ENCODE results near the gene HNRNPUL1.
A peak's percentile ranks its signal among the peaks of the same experiment; 100 is the strongest.

The HNRNPUL1 gene

DNA sequence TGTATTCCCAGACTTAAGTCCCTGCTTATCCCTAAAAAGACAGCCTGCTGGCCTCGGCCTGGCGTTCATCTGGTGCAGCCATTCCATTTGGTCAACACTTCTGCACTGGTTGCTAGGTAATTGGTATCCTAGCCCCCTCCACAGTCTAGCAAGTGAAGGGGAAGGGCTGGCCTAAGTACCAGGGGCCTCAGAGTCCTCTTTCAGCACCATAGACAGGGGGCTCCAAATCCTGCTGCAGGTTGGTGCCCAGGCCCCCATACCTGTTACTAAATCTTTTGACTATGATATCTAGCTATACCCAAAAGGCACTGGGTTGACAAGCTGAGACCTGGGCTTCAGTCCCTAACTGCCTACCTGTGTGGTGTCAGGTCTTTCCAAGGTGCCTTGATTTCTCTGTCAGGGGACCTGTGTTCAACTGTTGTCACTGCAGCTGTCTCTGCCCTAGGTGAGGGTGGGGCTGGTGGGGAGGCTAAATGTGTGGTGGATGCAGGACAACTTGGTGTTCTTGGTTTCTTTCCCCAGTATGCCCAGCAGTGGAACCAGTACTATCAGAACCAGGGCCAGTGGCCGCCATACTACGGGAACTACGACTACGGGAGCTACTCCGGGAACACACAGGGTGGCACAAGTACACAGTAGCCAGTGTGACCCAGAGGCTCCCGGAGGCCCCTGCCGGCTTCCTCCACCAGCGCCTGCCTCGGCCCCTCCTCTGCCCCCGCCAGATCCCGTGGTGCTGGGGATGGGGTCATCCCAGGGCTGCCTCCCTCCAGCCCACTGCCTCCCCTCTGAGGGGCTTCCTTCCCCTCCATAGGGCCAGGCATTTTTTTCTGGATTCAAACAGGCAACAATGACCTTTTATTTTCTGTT lies 42.0 kb downstream of the HNRNPUL1 start:
- Histone ChIP-seq H3K4me2 (ENCODE audit: low read length) (no peak overlapping the region), H3K27me3 (ENCODE audit: control insufficient read depth, insufficient read depth, low read length) (no peaks in the 10 kb centered on the region), H3K4me3 (ENCODE audit: low read depth, low read length) (no peak overlapping the region), H3K79me2 (peaks cover 6% of the 10 kb centered on the region), H3K4me1 (peaks cover 8% of the 10 kb centered on the region), H3K27ac (no peak overlapping the region), H2AFZ (no peak overlapping the region), H3K36me3 (ENCODE audit: control insufficient read depth, insufficient read depth, low read length) (no peaks in the 10 kb centered on the region), H3K9ac (no peak overlapping the region), H3K9me3 (ENCODE audit: control insufficient read depth, low read length) (no peaks in the 10 kb centered on the region)
- TF ChIP-seq, protein P1, sequence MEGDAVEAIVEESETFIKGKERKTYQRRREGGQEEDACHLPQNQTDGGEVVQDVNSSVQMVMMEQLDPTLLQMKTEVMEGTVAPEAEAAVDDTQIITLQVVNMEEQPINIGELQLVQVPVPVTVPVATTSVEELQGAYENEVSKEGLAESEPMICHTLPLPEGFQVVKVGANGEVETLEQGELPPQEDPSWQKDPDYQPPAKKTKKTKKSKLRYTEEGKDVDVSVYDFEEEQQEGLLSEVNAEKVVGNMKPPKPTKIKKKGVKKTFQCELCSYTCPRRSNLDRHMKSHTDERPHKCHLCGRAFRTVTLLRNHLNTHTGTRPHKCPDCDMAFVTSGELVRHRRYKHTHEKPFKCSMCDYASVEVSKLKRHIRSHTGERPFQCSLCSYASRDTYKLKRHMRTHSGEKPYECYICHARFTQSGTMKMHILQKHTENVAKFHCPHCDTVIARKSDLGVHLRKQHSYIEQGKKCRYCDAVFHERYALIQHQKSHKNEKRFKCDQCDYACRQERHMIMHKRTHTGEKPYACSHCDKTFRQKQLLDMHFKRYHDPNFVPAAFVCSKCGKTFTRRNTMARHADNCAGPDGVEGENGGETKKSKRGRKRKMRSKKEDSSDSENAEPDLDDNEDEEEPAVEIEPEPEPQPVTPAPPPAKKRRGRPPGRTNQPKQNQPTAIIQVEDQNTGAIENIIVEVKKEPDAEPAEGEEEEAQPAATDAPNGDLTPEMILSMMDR (IDR thresholded peaks at IDR 0.05) = no peak

DNA sequence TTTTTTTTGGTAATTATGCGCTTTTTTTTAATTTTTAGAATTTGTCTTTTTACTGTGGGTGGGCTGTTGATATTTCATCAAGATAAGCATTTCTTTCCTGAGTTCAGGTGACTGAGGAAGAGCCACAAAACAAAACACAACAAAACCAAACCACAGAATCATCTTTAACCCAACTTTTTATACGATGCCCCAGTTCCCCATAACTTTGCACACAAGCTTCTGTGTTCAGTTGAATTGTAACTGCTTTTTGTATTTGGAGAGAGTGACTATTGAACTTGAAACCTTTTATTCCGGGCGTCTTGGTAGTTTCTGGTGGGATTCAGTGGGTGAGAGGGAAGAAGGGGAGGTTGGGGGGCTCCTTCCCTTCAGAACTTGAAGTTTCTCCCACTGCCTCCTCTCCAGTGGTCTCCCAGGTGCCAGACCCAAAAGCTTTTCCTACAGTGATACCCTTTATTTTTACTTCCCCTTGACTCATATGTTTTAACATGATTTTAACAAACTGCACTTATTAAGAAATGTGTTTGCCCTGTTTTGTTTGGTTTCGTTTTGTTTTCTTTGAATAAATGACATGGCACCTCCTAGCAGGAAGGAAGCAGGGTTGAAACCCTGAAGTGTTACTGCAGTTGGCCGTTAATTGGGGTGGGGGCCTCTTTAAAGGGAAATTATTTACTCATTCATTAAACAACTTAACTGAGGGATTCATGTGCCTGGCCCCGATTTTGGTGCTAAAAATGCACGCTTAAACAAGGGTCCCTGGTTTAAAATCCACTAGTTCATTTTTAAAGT lies 43.1 kb downstream of the HNRNPUL1 start:
- no peak overlapping the region for H3K27ac ChIP-seq
- H3K9ac ChIP-seq = no peak overlapping the region
- no peak overlapping the region for H3K4me3 ChIP-seq (ENCODE audit: low read depth, low read length)
- no peak overlapping the region for H3K4me2 ChIP-seq (ENCODE audit: low read length)
- no peaks in the 10 kb centered on the region for H3K36me3 ChIP-seq (ENCODE audit: control insufficient read depth, insufficient read depth, low read length)
- peaks cover 8% of the 10 kb centered on the region for H3K4me1 ChIP-seq
- TF ChIP-seq, protein P1 (IDR thresholded peaks at IDR 0.05) = no peak
- H3K27me3 ChIP-seq (ENCODE audit: control insufficient read depth, insufficient read depth, low read length) = no peaks in the 10 kb centered on the region
- H2AFZ ChIP-seq = no peak overlapping the region
- peaks cover 15% of the 10 kb centered on the region for H3K79me2 ChIP-seq
- H3K9me3 ChIP-seq (ENCODE audit: control insufficient read depth, low read length) = no peaks in the 10 kb centered on the region

- TF ChIP-seq, protein P1 (IDR thresholded peaks at IDR 0.05) = no peak
- Histone ChIP-seq H3K79me2 (peaks cover 18% of the 10 kb centered on the region), H3K27ac (peak overlapping the region; percentile 92), H3K4me1 (peaks cover 8% of the 10 kb centered on the region), H3K36me3 (ENCODE audit: control insufficient read depth, insufficient read depth, low read length) (no peaks in the 10 kb centered on the region), H3K9ac (no peak overlapping the region), H3K27me3 (ENCODE audit: control insufficient read depth, insufficient read depth, low read length) (no peaks in the 10 kb centered on the region), H2AFZ (no peak overlapping the region), H3K4me2 (ENCODE audit: low read length) (no peak overlapping the region), H3K9me3 (ENCODE audit: control insufficient read depth, low read length) (no peaks in the 10 kb centered on the region), H3K4me3 (ENCODE audit: low read depth, low read length) (no peak overlapping the region)
Observed at GRCh38 chr19:41307954-41308449, 43.8 kb downstream of the HNRNPUL1 start.

GRCh38 chr19:41308450-41309179 lies 44.4 kb downstream of the HNRNPUL1 start:
- Histone ChIP-seq H3K4me2 (ENCODE audit: low read length) (no peak overlapping the region), H3K9me3 (ENCODE audit: control insufficient read depth, low read length) (no peaks in the 10 kb centered on the region), H3K79me2 (peaks cover 20% of the 10 kb centered on the region), H2AFZ (peak overlapping the region; percentile 8), H3K27me3 (ENCODE audit: control insufficient read depth, insufficient read depth, low read length) (no peaks in the 10 kb centered on the region), H3K36me3 (ENCODE audit: control insufficient read depth, insufficient read depth, low read length) (no peaks in the 10 kb centered on the region), H3K4me3 (ENCODE audit: low read depth, low read length) (peak overlapping the region; percentile 92), H3K27ac (peak overlapping the region; percentile 92), H3K4me1 (peaks cover 8% of the 10 kb centered on the region), H3K9ac (no peak overlapping the region)
- TF ChIP-seq, protein P1 (IDR thresholded peaks at IDR 0.05) = peak; percentile 99
